ENCODE data around the gene JARID2. TPM values are rescaled to one million over a fixed set of nuclear protein-coding genes. Genes with fewer than 3 reads are reported as not detected.

Gene JARID2
- polyA plus RNA-seq, 1 of the 3 experiments (the other 2 are of a cell fraction), result 3.4 TPM

- no peaks in the 10 kb centered on the region for H3K36me3 ChIP-seq (replicated peaks in 1 of 2; ENCODE audit: control insufficient read depth in 1 of 2, insufficient read depth in 2 of 2, low read length in 1 of 2)
- ChIA-PET POLR2A (no interaction called here), CTCF (interaction anchor here (1.3 kb wide), 2 partner anchors 80 to 1179 kb away, joined by 4 read pairs; no protein-coding TSS in a partner anchor)
- no peak overlapping the region for H3K4me3 ChIP-seq (ENCODE audit: low read depth in 2 of 2, low read length in 1 of 2)
- WGBS (ENCODE audit: low lambda C conversion rate), result 41% methylated on average over 5 of the region's 5 CpGs
- DNase-seq, result peak; percentile 52
- TF ChIP-seq RCOR1 (IDR thresholded peaks at IDR 0.05; ENCODE audit: low read length), result peak; percentile 73; the same call in 1 of the 2 replicates
- TF ChIP-seq SIN3A (IDR thresholded peaks at IDR 0.05; ENCODE audit: borderline replicate concordance, low read depth, low read length), result no peak
- TF ChIP-seq YY1 (IDR thresholded peaks at IDR 0.05; ENCODE audit: low read depth), result no peak
- TF ChIP-seq CHD2 (IDR thresholded peaks at IDR 0.05; ENCODE audit: low read length, partially characterized antibody), result peak; percentile 42
- peak; percentile 43; the same call in 1 of the 2 replicates for TF ChIP-seq MAX (IDR thresholded peaks at IDR 0.05; ENCODE audit: low read depth)
- peak; percentile 89 for TF ChIP-seq MXI1 (IDR thresholded peaks at IDR 0.05; ENCODE audit: low read depth, low read length)
- TF ChIP-seq GABPA (IDR thresholded peaks at IDR 0.05; ENCODE audit: low read depth), result no peak; the same call in 1 of the 2 replicates
- TF ChIP-seq JUND (IDR thresholded peaks at IDR 0.05), result no peak
- no peak for TF ChIP-seq FOSL2 (IDR thresholded peaks at IDR 0.05; ENCODE audit: borderline replicate concordance, low read depth)
- peak; percentile 4; the same call in 1 of the 2 replicates for TF ChIP-seq NFIC (IDR thresholded peaks at IDR 0.05; ENCODE audit: borderline replicate concordance)
- TF ChIP-seq USF2 (IDR thresholded peaks at IDR 0.05; ENCODE audit: borderline replicate concordance, low read depth, low read length), result no peak
- TF ChIP-seq MEF2A (IDR thresholded peaks at IDR 0.05; ENCODE audit: borderline replicate concordance, low read depth), result no peak
- TF ChIP-seq RAD21 (IDR thresholded peaks at IDR 0.05; ENCODE audit: low read length), result no peak
- TF ChIP-seq USF1 (IDR thresholded peaks at IDR 0.05; ENCODE audit: borderline replicate concordance, low read depth), result no peak
- no peak for TF ChIP-seq SMC3 (IDR thresholded peaks at IDR 0.05; ENCODE audit: low read depth, low read length)
- TF ChIP-seq TEAD4 (IDR thresholded peaks at IDR 0.05; ENCODE audit: borderline replicate concordance, insufficient read depth), result no peak
- TF ChIP-seq FOXJ3 (CRISPR knock-in tag; IDR thresholded peaks at IDR 0.05), result no peak
- no peak for TF ChIP-seq TAF1 (IDR thresholded peaks at IDR 0.05; ENCODE audit: borderline replicate concordance, low read depth, low read length)
- peak in 1 of 2 experiments; percentile 59; a peak in 2 of 4 replicates for TF ChIP-seq EP300 (IDR thresholded peaks at IDR 0.05; ENCODE audit: borderline replicate concordance in 1 of 2, low read depth in 1 of 2, low read length in 1 of 2)
- peak; percentile 88 for TF ChIP-seq GATA2 (CRISPR knock-in tag; IDR thresholded peaks at IDR 0.05)
- TF ChIP-seq POLR2AphosphoS5 (IDR thresholded peaks at IDR 0.05; ENCODE audit: low read depth, low read length), result no peak
- H3K27ac ChIP-seq (ENCODE audit: low read depth in 2 of 2, low read length in 1 of 2), result peak overlapping the region; percentile 49 to 66; a peak in 3 of 4 replicates
- no peaks in the 10 kb centered on the region for H3K27me3 ChIP-seq (ENCODE audit: insufficient read depth)
- no peak overlapping the region for H2AFZ ChIP-seq (ENCODE audit: low read depth)
- H3K79me2 ChIP-seq (ENCODE audit: insufficient read depth), result peaks cover 31% of the 10 kb centered on the region
- H3K9me2 ChIP-seq, result no peaks in the 10 kb centered on the region
- no peaks in the 10 kb centered on the region for H4K20me1 ChIP-seq (ENCODE audit: insufficient read depth)
- no peaks in the 10 kb centered on the region for H3K9me3 ChIP-seq
- H3F3A ChIP-seq (replicated peaks; ENCODE audit: insufficient read depth), result peaks cover 5% of the 10 kb centered on the region
- H3K9ac ChIP-seq, result no peak overlapping the region
- H3K4me1 ChIP-seq (ENCODE audit: control insufficient read depth in 1 of 2, insufficient read depth in 2 of 2, low read depth in 1 of 2, low read length in 1 of 2), result peaks cover 24 to 37% of the 10 kb centered on the region in 2 experiments; a peak in 3 of 4 replicates
- peak overlapping the region; percentile 39; the same call in 1 of the 2 replicates for H3K4me2 ChIP-seq
These were observed 62.8 kb downstream of the JARID2 start for GRCh38 chr6:15308435-15309213.

Data from SK-N-SH (cell line).